Glomerular visceral epithelial cell (primary cell): ENCODE measurements around the gene STK38.
"Not testable (repeated sequence)": the region's sequence is repeated elsewhere in the genome, so short reads cannot be mapped to it uniquely, and the experiment has no call there.

Experiments
- DNase-seq: peaks from one replicate; pipeline ENCODE4 v3.0.0-alpha.2; 2016; ENCODE audit errors: extremely low spot score

The STK38 gene

DNA sequence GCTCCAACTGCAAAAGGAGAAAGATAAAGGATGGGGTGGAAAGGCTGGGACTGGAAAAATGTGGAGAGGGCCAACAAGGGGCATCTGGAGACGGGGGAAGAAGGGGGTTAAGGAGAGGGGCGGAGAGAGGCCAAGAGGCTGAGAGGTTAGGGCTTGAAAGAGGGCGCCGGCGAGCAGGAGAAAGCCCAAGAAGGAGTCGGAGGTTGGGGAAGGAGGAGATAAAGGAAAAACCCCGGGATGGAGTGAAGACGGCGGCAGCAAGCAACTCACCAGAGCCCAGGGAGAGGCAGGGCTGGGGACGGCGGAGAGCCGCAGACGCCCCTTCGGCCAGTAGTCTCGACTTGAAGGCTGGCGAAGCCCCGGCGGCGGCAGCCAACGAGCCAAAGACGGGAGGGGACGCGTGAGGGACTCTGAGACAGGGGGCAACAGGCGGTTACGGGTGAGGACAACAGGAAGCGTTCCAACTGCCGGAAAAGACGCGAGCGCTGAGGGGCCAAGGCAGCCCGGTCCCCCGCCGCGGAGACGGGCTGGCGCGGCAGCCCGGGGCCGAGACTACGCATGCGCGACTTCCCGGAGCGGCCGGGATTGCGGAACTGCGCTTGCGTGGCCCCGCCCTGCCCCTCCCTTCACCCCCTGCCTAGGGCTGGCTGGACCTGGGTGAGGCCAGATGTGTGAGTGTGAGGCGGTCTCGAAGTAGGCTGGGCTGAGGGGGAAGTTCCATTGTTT, at the start of gene STK38:
Gene STK38 (minus strand): TSS at position 560 of the 726 bp plus-strand sequence. CDS start 7,277 bp downstream, outside the sequence.
- DNase-seq, result peak; percentile 94

DNA sequence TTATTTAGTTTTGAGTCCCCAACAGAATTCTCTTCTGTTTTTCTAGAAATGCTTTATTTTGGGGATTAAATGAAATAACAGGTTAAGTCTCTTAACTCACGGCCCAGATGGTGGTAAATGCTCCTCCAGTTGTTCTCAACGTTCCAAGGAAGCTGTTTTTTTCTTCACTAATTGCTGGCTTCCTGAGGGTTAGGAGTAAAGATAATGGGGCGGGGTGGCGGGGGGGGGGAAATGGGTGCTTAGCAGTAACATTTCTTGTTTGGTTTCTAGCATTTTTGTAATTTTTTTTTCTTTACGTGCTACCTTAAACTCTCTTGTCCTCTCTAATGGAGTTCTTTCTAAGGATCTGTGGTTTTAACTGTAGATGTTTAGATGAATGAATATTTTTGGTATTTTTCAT, 49.1 kb upstream of the STK38 start:
- no peak for DNase-seq

DNA sequence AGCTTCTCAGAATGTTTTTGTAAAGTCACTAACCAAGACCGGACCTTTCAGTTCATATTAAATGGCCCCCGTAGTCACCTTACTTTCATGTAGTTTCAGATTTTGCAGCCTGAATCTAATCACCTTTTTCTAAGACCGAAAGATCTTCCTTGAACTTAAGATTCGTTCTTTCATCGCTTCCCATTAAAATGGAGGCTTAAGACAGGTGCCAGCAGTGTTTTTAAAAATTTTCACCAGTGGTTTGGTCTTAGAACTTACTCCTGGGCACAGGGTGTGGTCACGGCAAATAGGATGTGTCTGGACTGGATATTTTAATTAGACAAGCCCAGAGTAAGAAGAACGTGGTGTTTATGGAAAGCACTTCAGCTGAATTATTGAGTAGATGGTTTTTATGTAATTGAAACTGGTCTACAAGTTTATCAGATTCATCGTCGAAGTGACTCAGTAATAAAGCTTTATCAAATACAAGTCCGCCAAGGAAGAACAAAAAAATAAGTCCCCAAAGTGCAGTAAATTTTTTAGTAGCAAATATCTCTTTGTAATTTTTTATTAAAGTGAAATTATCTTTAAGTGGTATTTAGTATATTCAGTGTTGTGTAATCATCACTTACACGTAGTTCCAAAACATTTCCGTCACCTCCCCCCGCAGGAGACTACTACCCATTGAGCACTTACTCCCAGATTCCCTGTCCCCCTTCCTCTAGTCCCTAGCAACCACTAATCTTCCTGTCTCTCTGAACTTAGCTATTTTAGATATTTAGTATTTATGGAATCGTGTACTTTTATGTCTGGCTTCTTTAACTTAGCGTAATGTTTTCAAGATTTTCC, 47.8 kb upstream of the STK38 start:
- peak; percentile 56 for DNase-seq

DNA sequence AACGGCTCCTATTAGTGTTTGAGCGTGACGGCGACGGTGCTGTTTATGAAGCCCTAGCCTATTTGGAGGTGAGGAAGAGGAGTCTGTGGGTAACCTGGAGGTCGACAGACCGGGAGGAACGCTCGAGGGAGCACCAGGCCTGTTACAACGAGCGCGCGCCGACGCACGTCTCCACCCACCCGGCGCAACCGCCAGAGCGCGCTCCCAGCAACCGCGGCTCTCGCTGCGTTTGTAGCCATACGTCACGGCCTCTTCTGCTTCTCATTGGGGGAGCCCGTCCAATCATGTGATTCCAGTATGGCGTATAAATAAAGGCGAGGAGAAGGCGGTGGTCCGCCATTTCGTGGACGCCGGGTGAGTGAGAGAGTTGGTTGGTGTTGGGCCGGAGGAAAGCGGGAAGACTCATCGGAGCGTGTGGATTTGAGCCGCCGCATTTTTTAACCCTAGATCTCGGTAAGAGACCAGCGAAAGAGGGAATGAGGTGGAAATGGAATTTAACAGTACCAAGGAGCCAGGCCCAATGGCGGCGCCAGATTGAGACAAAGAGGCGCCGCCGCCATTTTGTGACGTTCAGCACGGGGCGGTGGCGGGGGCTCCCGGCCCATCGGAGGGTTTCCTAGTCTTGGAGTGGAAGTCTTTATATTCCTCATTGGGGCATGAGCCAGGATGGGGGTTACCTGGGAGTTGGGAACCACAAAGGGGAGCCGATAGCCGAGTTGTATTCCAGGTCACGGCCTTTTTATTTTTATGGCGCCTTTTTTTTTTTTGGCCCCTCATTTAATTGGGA, 46.9 kb upstream of the STK38 start, which contains the start of gene SRSF3:
Gene SRSF3 (plus strand): TSS at position 334 of the 787 bp plus-strand sequence. CDS start 2,401 bp downstream, outside the sequence.
- DNase-seq, result peak; percentile 99

DNA sequence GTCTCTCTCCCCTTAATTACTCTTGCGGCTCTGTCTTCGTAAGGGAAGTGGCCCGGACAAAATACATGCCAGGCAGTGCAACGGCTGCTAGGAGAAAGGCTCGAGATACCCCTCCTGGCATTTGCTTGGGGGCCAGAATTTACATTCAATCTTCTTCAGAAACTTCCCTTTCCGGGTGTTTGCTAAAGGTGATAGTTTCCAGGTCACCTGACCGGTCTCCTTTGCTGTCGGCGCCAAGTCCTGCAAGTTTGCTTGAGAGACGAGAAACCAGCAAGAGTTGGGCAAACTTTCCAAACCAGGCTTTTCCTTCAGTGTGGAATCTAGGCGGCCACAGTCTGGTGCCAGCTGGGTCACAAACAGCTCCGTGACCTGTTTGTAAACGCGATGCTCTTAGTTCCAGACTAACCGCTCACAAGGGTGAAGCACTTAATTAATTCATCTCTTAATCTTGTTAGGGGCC, 46.3 kb upstream of the STK38 start:
- peak; percentile 66 for DNase-seq

DNA sequence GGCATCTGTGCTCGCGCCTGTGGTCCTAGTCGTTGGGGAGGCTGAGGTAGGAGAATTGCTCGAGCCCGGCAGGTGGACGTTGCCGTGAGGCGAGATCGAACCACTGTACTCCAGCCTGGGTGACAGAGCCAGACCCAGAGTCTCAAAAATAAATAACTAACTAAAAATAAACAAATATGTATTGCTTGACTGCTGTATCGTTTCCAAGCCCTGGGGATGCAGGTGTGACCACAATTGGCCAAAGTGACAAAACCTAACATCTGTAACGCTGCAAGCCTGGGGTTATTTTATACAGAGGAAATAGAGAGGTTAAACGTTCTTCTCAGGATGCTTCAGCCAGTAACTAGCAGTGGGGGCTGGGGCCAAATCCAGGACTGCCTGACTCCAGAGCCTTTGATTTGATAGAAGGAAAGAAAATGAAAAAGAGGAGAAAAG, 45.0 kb upstream of the STK38 start:
- no peak for DNase-seq

DNA sequence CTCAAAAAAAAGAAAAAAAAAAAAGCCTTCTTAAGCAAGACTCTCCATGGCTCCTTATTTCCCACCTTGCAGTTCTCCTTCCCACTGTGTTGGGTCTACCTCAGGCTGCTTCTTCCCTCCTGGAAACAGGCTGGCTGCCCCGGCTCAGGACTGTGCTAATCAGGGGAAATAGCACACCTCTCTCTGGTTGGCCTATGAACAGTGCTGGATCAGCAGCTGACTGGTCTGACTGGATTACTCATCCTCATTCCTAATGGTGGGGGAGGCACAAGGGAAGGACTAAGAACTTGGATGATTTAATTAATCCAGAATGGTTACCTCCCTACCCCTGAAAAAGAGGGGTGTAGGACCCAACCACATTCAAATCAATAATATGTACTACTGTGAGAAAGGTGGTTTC, 43.0 kb upstream of the STK38 start:
- DNase-seq, result peak; percentile 72

DNA sequence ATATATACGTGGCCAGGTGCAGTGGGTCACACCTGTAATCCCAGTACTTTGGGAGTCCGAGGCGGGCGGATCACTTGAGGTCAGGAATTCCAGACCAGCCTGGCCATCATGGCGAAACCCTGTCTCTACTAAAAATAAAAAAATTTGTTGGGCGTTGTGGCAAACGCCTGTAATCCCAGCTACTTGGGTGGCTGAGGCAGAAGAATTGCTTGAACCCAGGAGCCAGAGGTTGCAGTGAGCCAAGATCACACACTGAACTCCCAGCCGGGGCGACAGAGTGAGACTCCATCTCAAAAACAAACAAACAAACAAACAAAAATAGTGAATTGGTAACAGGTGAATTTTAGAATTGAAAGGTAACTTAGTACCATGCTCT, 41.7 kb upstream of the STK38 start:
- DNase-seq, result not testable (repeated sequence)

DNA sequence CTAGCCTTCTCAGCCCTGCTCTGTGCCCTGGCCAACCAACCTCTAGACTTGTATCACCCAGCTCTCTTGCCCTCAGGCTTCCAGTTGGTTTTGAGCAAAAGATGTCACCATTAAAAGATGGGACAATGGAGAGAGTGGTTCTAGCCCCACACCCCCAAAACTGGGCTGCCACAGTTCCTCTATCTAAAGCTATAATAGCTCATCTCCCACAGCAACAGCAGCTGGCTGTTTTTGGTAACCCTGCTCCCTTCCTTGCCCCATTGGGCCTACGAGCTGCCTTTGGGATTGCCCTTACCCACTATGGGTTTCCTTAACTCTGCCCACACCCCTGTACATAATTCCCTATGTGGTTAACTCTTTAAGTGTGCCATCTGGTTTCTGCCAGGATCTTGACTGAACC, 39.3 kb upstream of the STK38 start:
- DNase-seq, result no peak

DNA sequence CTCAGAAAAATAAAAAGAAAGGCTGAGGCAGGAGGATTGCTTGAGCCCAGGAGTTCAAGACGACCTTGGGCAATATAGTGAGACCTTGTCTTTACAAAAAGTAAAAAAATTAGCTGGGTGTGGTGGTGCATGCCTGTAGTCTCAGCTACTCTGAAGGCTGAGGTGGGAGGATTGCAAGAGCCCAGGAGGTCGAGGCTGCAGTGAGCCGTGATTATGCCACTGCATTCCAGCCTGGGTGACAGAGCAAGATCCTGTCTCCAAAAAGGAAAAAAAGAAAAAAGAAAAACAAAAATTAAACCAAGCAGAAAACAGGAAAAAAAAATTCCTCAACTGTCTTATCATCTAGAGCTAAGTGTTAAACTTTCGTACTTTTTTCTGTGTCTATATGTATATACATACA, 34.4 kb upstream of the STK38 start:
- no peak for DNase-seq

DNA sequence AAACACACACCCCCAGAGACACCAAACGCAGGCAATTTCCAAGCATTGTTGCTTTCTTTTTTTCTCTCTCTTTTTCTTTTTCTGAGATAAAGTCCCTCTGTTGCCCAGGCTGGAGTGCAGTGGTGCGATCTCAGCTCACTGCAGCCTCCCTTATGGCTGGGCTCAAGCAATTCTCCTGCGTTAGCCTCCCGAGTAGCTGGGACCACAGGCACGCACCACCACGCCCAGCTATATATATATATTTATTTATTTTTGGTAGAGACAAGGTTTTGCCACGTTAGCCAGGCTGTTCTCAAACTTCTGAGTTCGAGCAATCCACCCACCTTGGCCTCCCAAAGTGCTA, 32.9 kb upstream of the STK38 start:
- DNase-seq, result no peak

DNA sequence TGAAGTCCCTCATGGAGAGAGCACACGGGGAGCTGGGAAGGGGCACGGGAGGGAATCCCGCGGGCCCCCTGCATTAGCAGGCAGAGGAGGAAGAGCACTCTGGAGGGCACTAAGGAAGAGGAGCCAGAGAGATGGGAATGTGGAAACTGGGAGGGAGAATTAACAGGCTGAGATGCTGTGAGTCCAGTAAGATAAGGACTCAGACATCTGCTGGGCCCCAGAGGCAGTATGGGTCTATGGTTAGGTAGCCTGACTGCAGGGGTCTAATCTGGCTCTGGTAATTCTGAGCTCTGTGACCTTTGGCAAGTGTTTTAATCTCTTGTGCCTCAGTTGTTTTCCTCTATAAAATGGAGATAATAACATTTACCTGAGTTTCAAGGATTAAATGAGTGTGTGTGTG, 31.2 kb upstream of the STK38 start:
- no peak for DNase-seq

DNA sequence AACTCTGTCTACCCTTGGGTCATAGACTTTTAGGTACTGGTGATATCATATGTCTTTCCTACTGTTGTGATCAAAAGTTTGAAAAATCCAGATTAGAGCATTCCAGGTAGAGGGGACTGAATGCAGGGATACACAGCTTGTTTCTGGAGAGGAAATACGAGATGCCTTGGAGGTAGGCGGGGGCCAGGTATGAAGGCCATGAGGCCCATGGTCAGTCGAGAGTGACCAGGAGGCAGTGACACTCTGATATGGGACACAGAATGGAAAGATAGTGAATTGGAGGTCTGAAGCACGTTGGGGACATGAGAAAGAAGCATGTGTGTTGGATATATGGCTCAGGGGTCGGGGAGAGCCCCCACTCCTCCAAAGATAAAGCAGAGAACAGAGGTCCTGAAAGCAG, 30.8 kb upstream of the STK38 start:
- DNase-seq, result no peak

DNA sequence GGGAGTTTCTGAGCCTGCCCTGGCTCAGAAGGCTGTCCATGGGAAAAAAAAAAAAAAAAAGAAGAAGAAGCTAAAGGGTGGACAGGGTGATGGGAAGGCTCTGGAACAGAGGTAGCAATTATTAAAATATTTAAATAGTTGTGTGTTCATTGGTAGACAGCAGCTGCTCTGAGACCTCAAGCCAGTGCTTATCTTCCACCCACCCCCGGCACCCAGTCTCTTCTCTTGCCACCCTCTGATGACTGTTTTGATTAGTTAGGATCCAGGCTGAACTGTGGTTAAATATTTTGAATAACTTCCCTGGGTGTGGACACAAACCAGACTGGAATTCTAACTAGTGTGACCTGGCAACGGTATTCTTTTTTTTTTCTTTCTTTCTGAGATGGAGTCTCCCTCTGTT, 30.0 kb upstream of the STK38 start:
- DNase-seq, result peak; percentile 93

DNA sequence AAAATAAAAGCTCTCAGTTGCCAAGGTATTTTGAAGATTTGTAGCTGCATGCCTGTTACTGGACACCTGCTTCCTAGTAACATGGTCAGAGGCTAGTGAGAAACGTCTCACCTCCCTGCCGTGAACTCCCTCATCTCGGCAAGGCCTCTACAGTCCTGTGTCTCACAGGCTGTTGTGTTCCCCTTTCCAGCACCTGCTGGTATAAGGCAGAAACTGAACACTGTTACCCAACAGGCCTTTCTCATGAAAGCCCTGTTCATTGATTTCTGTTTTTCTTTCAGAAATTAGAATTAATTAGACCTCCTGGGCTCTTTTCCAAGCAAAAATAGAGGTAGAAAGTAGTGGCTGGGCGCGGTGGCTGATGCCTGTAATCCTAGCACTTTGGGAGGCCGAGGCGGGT, 29.3 kb upstream of the STK38 start:
- DNase-seq, result no peak

DNA sequence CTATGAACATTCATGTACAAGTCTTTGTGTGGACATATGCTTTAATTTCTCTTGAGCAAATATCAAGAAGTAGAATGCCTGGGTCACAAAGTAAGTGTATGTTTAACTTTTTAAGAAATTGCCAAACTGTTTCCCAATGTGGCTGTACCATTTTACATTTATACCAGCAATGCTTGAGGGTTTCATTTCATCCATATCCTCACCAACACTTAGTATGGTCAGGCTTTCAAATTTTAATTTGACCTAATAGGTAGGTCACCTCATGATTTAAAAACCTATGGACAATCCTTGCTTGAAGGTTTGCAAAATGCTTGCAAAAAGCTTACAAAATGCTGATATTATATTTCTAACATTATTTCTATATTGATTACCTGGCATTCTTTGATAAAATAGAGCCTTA, 27.4 kb upstream of the STK38 start:
- no peak for DNase-seq

DNA sequence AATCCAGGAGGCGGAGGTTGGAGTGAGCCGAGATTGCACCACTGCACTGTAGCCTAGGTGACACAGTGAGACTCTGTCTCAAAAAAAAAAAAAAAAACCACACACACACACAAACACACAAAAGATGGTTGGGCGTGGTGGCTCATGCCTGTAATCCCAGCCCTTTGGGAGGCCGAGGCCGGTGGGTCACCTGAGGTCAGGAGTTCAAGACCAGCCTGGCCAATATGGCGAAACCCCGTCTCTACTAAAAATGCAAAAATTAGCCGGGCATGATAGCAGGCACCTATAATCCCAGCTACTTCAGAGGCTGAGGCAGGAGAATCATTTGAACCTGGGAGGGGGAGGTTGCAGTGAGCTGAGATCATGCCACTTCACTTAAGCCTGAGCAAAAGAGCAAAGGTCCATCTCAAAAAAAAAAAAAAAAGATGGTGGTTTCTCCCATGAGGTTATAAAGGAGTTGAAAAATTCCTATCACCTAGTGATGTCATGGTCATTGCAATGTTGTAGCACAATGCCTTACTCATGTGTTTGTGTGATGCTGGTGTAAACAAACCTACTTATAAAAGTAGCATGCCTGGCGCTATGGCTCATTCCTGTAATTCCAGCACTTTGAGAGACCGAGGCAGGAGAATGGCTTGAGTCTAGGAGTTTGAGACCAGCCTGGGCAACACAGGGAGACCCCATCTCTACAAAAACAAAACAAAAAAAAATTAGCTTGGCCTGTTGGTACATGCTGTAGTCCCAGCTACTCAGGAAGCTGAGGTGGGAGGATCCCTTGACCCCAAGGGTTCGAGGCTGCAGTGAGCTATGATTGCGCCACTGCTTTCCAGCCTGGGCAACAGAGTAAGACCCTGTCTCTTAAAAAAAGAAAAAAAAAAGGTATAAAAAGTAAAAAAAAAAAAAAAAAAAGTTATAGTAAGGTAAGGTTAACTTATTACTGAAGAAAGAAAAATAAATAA, 25.4 kb upstream of the STK38 start:
- DNase-seq, result not testable (repeated sequence)

DNA sequence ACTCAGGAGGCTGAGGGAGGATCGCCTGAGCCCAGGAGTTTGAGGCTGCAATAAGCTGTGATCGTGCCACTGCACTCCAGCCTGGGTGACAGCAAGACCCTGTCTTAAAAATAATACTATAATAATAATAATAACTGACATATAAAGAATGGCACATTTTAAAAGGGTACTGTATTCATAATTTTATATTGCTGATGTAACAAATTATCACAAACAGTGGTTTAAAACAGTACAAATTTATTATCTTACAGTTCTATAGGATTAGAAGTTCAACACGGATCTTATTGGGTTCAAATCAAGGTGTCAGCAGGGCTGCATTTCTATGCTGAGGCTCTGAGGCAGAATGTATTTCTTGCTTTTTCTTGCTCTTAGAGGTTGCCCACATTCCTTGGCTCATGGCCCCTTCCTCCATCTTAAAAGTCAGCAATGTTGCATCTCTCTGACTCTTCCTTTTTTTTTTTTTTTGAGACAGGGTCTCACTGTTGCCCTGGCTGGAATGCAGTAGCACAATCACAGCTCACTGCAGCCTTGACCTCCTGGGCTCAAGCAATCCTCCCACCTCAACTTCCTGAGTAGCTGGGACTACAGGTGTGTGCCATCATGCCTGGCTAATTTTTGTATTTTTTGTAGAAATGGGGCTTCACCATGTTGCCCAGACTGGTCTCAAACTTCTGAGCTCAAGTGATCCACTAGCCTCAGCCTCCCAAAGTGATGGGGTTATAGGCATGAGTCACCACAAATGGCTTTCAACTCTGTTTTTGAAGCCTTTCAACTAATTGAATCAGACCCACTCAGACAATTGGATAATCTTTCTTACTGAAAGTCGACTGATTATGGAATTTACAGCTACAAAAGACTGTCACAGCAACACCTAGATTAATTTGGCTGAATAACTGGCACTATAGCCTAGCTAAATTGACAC, 24.1 kb upstream of the STK38 start:
- no peak for DNase-seq

DNA sequence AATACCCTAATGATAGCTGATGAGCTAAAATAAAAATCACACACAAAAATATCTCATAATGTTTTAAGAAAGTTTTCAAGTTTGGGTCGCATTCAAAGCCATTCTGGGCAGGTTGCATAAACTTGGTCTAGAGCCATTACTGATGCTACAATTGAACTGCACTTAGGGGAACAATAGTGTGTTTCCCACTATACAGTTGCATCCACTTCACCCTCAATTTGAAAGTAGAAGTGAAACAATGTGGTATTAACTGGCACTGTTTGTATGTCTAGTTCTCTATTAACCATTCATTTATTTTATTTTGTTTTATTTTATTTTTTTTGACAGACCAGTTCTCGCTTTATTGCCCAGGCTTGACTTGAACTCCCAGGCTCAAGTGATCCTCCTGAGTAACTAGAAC, 23.0 kb upstream of the STK38 start:
- no peak for DNase-seq

DNA sequence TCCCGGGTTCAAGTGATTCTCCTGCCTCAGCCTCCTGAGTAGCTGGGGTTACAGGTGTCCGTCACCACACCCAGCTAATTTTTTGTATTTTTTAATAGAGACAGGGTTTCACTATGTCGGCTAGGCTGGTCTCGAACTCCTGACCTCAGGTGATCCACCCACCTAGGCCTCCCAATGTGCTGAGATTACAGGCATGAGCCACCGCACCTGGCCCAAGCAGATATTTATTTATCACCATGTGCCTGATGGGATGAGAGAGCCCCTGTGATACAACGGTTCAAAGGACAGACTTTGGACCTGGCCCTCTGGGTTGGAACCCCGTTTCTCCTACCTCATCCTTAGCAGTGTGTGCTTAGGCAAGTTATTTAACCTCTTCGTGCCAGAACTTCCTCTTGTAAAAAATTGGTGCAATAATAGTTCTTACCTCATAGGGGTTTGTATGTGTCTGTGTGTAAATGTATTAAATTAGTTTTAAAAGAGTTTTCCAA, 19.2 kb upstream of the STK38 start:
- DNase-seq, result no peak
